GM18951 (cell line): ENCODE measurements around the gene RPH3AL.
"Not testable (repeated sequence)": the region's sequence is repeated elsewhere in the genome, so short reads cannot be mapped to it uniquely, and the experiment has no call there.

Experiments used
- POLR2A ChIP-seq: IDR thresholded peaks from 4 replicates; pipeline ENCODE4 v1.6.1; 2011; ENCODE audit warnings: mild to moderate bottlenecking; ENCODE audit not compliant: insufficient read length, insufficient read depth; ENCODE audit errors: extremely low read depth
- in situ Hi-C: fragments of 300-500 bp; cut with MboI; formaldehyde crosslinking; loops from one replicate; pipeline ENCODE4 v1.12.0; 2022; ENCODE audit warnings: low sequenced_read_pairs, mixed read lengths, inconsistent platforms; ENCODE audit not compliant: unreplicated experiment

The RPH3AL gene

DNA sequence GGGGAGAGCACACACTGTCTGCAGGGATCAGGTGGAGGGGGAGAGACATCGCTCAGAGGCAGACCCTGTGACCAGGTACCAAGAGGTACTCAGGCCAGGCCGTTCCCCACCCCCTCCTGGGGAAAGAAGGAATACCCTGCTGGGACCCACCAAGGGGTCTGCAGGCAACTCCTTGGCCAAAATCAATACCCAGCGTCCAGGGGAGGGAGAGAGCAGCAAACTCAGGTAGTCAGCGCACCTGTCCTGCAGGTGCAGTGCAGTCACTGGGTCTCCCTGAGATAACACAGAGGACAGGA is 113.7 kb downstream of the RPH3AL start:
- in situ Hi-C loops = no loop called here

GRCh38 chr17:238071-238963 is 114.3 kb downstream of the RPH3AL start:
- in situ Hi-C loops = no loop called here
- TF ChIP-seq POLR2A = no peak

More for the DNA sequence above, 113.7 kb downstream of the RPH3AL start:
- no peak for TF ChIP-seq POLR2A

DNA sequence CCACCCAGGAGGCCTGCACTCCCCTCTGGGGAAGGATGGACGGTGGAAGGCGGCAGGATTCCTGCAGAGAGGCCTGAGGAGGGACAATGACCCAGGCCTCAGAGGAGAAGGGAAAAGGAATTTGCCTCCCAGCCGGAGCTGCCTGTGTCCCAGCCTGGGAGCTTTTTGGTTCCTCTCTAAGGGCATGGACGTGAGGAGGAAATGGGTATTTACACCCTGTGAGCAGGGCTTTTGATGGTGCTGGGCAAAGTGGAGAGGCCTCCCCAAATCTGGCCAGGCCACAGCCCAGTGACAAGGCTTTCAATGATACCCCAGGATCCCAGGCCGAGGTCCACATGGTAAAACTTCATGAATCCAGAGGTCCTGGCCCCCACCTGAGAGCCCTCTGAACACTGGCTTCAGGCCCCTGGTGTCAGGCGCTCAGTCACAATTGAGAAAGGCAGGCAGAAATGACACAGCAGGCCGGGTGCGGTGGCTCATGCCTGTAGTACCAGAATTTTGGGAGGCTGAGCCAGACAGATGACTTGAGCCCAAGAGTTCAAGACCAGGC is 115.1 kb downstream of the RPH3AL start:
- in situ Hi-C loops = no loop called here
- no peak for TF ChIP-seq POLR2A

DNA sequence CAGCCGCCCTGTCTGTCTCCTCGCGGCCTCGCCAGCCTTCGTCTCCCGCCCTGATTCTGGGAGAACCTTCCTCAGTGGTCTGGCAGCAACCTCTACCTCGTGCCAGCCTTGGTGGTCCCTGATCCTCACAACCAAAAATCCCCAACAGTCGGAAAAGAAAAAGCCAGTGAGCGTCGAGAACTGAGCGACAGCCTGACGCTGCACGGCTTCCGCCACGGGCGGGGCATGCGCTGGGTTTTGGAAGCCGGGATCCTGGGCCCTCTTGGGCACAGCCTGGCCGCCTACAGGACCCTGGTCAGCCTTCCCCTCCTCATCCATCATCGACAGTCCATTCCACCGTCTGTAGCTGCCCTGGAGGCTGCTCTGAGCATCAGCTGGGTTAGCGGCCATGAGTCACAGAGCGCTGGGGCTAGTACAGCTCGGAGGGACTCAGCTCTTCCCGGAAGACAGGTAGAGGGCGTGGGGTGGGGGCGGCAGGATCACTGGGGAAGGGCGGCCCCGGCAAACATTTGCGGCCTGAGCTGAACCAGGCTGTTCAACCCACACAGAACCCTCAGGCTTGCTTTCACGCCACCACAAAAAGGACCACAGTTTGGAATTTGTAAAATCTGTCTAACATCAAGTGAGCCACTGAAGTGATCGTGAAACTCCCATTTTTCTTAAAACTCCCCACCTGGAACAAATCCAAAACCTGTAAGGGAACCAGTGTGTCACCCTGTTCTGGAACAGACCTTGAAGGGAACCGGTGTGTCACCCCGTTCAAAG is 115.8 kb downstream of the RPH3AL start:
- no peak for TF ChIP-seq POLR2A
- in situ Hi-C loops = no loop called here

DNA sequence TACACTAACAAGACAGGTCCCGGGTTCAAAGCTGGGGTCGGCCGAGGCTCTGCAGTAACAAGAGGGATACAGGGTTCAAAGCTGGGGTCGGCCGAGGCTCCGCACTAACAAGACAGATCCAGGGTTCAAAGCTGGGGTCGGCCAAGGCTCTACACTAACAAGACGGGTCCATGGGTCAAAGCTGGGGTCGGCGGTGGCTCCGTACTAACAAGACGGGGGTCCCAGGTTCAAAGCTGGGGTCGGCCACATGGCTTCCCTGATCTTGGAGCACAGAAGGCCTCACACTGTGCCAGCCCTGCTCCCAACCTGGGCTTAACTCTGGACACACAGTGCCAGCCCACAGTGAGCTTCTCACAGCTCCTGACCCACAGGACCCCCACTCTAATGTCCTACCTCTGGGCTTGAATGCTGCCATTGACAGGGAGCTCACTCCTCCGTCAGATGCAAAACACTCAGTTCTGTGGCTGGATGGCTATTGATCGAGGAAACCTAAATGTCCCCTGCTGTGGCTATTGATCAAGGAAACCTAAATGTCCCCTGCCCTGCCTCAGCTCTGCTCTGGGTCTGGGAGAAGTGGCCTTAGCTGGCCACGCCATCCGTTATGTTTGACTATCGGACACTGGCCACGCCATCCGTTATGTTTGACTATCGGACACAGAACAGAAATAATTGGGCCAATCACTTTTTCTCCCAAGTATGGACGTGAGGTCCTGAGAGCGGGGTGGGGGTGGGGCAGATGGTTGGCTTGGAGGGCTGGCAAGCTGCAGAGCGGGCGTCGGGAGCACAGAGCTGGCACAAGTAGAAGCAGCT is 116.6 kb downstream of the RPH3AL start:
- in situ Hi-C loops = no loop called here
- no peak for TF ChIP-seq POLR2A

DNA sequence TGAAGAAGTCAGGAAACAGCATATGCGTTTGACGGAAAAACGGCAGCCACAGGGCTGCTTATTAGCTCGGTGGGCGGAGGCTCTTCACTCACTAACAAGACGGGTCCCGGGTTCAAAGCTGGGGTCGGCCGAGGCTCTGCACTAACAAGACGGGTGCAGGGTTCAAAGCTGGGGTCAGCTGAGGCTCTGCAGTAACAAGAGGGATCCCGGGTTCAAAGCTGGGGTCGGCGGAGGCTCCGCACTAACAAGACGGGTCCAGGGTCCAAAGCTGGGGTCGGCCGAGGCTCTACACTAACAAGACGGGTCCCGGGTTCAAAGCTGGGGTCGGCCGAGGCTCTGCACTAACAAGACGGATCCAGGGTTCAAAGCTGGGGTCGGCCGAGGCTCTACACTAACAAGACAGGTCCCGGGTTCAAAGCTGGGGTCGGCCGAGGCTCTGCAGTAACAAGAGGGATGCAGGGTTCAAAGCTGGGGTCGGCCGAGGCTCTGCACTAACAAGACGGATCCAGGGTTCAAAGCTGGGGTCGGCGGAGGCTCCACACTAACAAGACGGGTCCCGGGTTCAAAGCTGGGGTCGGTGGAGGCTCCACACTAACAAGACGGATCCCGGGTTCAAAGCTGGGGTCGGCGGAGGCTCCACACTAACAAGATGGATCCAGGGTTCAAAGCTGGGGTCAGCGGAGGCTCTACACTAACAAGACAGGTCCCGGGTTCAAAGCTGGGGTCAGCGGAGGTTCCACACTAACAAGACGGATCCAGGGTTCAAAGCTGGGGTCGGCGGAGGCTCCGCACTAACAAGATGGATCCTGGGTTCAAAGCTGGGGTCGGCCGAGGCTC is 117.4 kb downstream of the RPH3AL start:
- in situ Hi-C loops = not testable (repeated sequence)

DNA sequence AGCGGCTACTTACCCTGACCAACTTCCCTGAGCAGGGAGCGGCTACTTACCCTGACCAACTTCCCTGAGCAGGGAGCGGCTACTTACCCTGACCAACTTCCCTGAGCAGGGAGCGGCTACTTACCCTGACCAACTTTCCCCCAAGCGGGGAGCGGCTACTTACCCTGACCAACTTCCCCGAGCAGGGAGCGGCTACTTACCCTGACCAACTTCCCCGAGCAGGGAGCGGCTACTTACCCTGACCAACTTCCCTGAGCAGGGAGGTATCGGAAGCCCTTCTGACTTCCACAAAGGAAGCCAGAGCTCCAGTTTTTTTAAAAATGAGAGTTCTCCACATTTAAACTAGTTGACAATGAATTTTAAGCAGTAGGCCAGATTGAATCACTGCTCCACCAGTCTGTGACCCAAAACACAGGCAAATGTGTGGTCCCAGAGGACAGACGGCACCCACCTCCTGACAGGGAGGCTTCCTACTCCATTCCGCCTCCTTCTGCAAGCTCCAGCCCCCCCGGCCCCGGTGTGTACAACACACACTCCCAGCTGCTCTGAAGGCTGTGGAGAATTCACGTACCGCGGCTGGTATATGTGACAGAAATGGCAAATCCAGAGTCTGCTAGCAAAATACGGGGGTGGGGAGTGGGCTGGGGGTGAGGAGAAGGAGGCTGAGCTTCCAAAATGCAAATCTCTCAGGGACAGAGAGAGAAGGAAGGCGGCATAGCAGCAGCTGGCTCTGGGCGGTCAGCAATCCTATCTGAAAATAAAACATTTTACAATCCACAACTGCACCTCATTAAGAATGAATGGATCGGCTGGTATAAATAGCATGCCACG is 118.2 kb downstream of the RPH3AL start:
- in situ Hi-C loops = not testable (repeated sequence)

DNA sequence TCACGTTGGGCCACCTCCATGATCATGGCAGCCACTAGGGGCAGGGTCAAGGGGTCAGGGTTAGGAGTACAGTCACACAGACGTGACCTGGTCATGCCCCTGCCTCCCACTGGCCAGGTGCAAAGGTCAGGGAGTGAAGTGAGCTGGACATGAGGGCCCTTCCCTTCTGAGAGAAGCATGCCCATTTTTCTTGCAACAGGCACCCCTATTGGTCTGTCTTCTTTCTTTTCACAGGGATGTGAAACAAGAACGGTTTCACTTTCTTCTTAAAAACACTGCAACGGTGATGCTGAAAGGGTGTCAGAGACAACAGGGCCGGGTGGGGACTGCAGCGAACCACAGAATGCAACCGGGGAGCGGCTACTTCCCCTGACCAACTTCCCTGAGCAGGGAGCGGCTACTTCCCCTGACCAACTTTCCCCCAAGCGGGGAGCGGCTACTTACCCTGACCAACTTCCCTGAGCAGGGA is 119.1 kb downstream of the RPH3AL start:
- TF ChIP-seq POLR2A = no peak
- in situ Hi-C loops = no loop called here

DNA sequence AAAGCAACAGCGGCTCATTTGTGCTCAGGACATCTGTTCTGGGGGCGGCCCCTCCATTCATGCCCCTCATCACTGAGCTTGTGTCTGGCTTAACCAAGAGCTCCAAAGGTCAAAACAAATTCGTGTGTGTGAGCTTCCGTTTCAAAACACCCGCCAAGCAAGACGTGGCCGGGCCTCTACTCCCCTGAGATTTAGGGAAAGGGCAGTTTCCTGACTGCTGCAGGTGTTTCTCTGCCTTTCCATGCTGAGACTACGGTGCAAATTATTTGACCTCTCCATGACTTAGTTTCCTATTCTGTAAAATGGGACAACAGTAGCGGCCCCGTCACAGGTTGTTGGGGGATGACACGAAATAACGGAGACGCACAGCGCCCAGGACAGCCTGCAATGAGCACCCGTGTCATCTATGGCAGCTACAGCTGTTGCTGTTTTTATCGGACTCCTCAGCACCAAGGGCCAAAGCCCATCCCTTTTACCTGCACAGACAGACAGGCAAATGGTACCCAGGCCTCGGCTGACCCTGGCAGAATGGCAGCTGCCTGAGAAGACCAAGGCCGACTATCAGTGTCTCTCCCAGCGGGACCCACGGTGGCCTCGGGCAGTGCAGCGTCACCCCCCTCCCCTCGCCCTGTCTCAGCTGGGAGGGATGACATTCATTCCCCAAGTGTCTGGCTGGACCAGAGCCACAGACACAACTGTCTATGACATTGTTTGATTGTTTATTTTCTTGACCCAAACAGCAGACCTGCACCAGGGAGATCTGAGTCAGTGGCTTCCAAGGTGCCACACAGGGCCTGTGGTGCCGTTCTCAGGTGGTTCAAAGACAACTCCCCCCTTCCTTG is 120.4 kb downstream of the RPH3AL start:
- no peak for TF ChIP-seq POLR2A
- in situ Hi-C loops = no loop called here

DNA sequence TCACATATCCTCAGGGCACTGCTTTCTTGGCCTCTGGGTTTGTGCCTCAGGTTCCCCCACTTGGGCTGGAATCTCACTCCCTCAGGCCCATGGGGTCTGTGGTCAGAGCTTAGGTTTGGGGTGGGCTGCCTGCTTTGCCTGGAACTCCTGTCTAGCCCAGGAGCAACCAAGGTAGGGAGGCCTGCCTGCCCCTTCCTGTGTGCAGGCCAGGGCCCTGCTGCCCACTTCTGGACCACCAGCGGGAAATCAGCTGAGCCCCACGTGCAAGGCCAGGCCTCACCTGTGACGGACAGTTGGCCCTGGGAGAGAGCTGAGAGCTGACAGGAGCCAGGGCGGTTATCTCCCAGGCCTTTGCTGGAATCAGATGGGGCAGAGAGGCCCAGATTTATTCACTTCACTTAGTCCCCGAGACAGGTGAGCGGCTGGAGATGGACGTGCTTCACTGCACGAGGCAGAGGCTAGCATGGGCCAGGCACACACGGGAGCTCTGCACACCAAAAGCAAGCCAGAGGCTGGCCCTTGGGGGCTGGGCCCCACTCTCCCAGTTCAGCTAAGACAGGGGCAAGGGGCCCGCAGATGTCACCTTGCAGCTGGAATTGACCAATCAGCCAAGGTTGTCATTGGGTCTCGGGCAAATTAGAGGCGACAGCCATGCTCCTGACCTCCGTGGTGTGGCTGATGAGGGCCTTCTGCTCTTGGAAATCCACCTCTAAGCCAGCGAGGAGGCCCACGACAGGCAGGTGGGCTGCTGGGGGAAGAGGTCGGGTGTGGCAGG is 121.2 kb downstream of the RPH3AL start:
- in situ Hi-C loops = no loop called here
- TF ChIP-seq POLR2A = no peak
